Psoas muscle (tissue), 8 donors: ENCODE data around the gene SLC28A2. TPM values are rescaled to one million over a fixed set of nuclear protein-coding genes. Genes with fewer than 3 reads are reported as not detected.
A peak's percentile ranks its signal among the peaks of the same experiment; 100 is the strongest.

Experiments
- ATAC-seq, 4 donors: fragments of 200-7000 bp; cut with Tn5 transposase; one replicate each; pipeline ENCODE4 v1.9.1; 2020; ENCODE audit warnings: moderate library complexity in 3 of 4, mild to moderate bottlenecking in 2 of 4
- DNase-seq, 2 donors: peaks; one replicate each; pipeline ENCODE4 v3.0.0-alpha.2; 2020
- H3K27ac ChIP-seq: fragments of 200-600 bp; one replicate; pipeline ENCODE4 v1.8.0; 2022
- H3K27me3 ChIP-seq, 3 donors: fragments of 200-600 bp in 1 of 3; one replicate each; pipeline versions ENCODE4 v1.6.1 to v1.8.0; 2013 to 2022; ENCODE audit warnings: low read length in 2 of 3, mild to moderate bottlenecking in 2 of 3, moderate library complexity in 1 of 3; ENCODE audit not compliant: insufficient read depth in 3 of 3
- H3K36me3 ChIP-seq, 2 donors: fragments of 200-600 bp in 1 of 2; one replicate each; pipeline versions ENCODE4 v1.6.1 to v1.8.0; 2013 to 2022; ENCODE audit warnings: low read depth in 1 of 2, mild to moderate bottlenecking in 1 of 2, moderate library complexity in 1 of 2; ENCODE audit not compliant: insufficient read depth in 1 of 2
- H3K4me1 ChIP-seq: fragments of 200-600 bp; one replicate; pipeline ENCODE4 v1.8.0; 2022
- H3K4me3 ChIP-seq: fragments of 200-600 bp; one replicate; pipeline ENCODE4 v1.8.0; 2022; ENCODE audit warnings: mild to moderate bottlenecking
- H3K9me3 ChIP-seq: fragments of 200-600 bp; one replicate; pipeline ENCODE4 v1.8.0; 2022
- CTCF ChIP-seq: fragments of 200-600 bp; IDR thresholded peaks from one replicate; pipeline ENCODE4 v1.8.0; 2022; ENCODE audit warnings: antibody characterized with exemption
- WGBS, 3 donors: extraction: QIAGEN DNeasy Blood & Tissue Kit; methylation state at CpG; one replicate each; pipeline versions ENCODE4 v1.1.6 to v1.1.7; 2013; 5-methylcytosine and 5-hydroxymethylcytosine counted together
- intact Hi-C, 2 donors: fragments of 100-400 bp; cut with DNase I; formaldehyde crosslinking; loops; one replicate each; pipeline versions ENCODE4 v1.11.0 to v1.14.2; 2022
- long read RNA-seq, 2 donors: library from polyadenylated mRNA; unstranded; transcript quantifications; one replicate each; pipeline ENCODE4 v2.0.0, GENCODE V29; 2021
- polyA plus RNA-seq, 3 donors: library from polyadenylated mRNA; stranded (reverse); fragments of 200-250 nt; gene quantifications; one replicate each; pipeline ENCODE4 v1.2.3, GENCODE V29; 2013
- total RNA-seq, 4 donors: library from RNA; stranded (reverse); fragmentation: NEBNext Ultra II Directional in 2 of 4; extraction: Animal tissue kit (Norgen Biotek cat#: 25700) in 2 of 4; gene quantifications; one replicate each; pipeline versions ENCODE4 v1.2.1 to v1.2.4, GENCODE V29; 2021 to 2023
- donor health status: healthy with polysubstance abuse.
- donor health status: DM: no; HTN: no; CAD: no; lungs with moderate emphysema.
- donor health status: Bipolar disorder and iron deficiency.
- donor health status: healthy.
- donor health status: DM: yes; HTN: yes; CAD: no.
- donor health status: DM: no; HTN: no; CAD: no.
- donor health status: DM: no; HTN: no; CAD: no.
- donor health status: DM: yes; HTN: yes; CAD: no.

The SLC28A2 gene
- total RNA-seq (not detected), polyA plus RNA-seq (under 1 TPM in 1 of 3 donors, not detected in 2; 0.01 TPM)
- long read RNA-seq, donor 1, result 0 reads
- long read RNA-seq, donor 2, result 0 reads

DNA sequence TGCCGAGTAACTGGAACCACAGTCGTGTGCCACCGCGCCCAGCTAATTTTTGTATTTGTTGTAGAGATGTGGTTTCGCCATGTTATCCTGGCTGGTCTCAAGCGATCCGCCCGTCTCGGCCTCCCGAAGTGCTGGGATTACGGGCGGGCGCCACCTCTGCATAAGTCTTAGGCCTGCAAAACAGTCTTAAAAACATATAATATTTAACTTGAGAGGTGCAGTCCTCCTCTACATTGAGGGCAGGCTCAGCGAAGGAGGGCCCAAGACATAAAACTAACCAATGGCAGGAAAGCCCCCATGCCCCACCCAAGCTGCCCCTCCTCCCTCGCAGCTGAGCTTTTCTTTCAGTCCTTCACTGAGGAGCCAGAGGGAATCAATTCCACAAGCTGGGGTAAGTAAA lies at the start of gene SLC28A2:
Gene SLC28A2, plus strand, starts transcription at position 347 of the 400 bp plus-strand sequence. CDS start 982 bp downstream, outside the sequence.
- Histone ChIP-seq H3K9me3 (no peaks in the 10 kb centered on the region), H3K36me3 (no peaks in the 10 kb centered on the region), H3K27me3 (no peaks in the 10 kb centered on the region), H3K4me3 (no peak within 1 kb of the TSS), H3K4me1 (no peaks in the 10 kb centered on the region), H3K27ac (no peak within 1 kb of the TSS)
- WGBS, 3 donors, result 94 to 97% (median 95%) methylated on average over 15 of the region's 15 CpGs
- intact Hi-C loops, result no loop called here
- DNase-seq, result no peak
- no peak for ATAC-seq
- no peak for TF ChIP-seq CTCF

- WGBS, 3 donors, result 40 to 56% (median 46%) methylated on average over 4 of the region's 4 CpGs
- no peaks in the 10 kb centered on the region for H3K36me3 ChIP-seq
- intact Hi-C loops, result loop anchor here in 1 of 2 donors (5.0 to 10.0 kb wide), 2 partner anchors 172 to 199 kb away; partner anchors contain the start of gene GATM
- no peaks in the 10 kb centered on the region for H3K9me3 ChIP-seq
- TF ChIP-seq CTCF, result no peak
- no peak overlapping the region for H3K4me3 ChIP-seq
- no peak overlapping the region for H3K27ac ChIP-seq
- DNase-seq (no peak), ATAC-seq (no peak)
- peaks cover 3% of the 10 kb centered on the region for H3K4me1 ChIP-seq
- H3K27me3 ChIP-seq, result no peaks in the 10 kb centered on the region
Observed at GRCh38 chr15:45203182-45203581, 48.9 kb upstream of the SLC28A2 start.

DNA sequence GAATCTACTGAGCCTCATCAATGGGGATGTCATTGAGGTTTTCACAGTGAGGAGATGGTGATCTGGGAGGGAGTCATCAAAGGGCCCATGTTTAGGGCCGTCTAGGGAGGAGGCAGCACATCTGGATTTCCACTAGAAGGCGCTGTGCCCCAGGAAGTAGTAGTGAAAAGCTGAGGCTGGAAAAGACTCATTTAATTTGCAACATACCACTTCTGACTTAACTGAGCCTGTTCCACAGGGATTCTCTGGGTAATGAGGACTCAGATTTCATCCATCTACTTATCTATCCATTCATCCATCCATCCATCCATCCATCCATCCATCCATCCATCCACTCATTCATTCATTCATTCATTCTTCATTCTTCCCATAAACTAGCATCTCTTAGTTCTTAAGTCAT lies 46.8 kb upstream of the SLC28A2 start:
- WGBS, 3 donors, result 0 to 10% (median 9%) methylated on average over 2 of the region's 2 CpGs
- Histone ChIP-seq H3K27ac (no peak overlapping the region), H3K4me3 (no peak overlapping the region), H3K27me3 (no peaks in the 10 kb centered on the region), H3K36me3 (no peaks in the 10 kb centered on the region), H3K9me3 (no peaks in the 10 kb centered on the region), H3K4me1 (no peaks in the 10 kb centered on the region)
- peak; percentile 70 for TF ChIP-seq CTCF
- DNase-seq, result peak in 1 of 2 donors; percentile 71
- intact Hi-C loops, result loop anchor here in 1 of 2 donors (10.0 kb wide), 1 partner anchor 170 kb away; the partner anchor contains the start of gene GATM
- no peak for ATAC-seq

DNA sequence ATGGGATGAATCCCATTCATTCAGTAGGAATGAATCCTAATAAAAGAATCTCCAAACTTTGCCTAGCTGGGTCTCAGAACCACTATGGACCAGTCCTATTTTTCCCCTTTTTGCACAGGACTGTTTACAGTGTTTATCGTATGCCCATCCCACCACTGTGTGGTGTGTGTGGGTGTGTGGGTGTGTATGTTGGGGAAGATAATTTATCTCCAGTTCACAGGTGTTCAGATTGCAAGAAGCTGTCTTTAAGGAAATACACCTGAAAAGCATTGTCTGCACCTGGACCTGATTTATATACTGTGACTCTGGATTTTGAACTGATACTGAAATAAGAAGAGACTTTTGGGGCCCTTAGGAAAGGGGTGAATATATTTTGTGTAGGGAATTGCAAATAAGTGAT lies 39.5 kb upstream of the SLC28A2 start:
- TF ChIP-seq CTCF, result no peak
- DNase-seq (no peak), ATAC-seq (no peak)
- H3K36me3 ChIP-seq, result no peaks in the 10 kb centered on the region
- no peak overlapping the region for H3K4me3 ChIP-seq
- no peak overlapping the region for H3K27ac ChIP-seq
- intact Hi-C loops, result no loop called here
- 74 to 85% (median 77%) methylated on average over 1 of the region's 1 CpG for WGBS, 3 donors
- no peaks in the 10 kb centered on the region for H3K9me3 ChIP-seq
- no peaks in the 10 kb centered on the region for H3K4me1 ChIP-seq
- H3K27me3 ChIP-seq, result no peaks in the 10 kb centered on the region

DNA sequence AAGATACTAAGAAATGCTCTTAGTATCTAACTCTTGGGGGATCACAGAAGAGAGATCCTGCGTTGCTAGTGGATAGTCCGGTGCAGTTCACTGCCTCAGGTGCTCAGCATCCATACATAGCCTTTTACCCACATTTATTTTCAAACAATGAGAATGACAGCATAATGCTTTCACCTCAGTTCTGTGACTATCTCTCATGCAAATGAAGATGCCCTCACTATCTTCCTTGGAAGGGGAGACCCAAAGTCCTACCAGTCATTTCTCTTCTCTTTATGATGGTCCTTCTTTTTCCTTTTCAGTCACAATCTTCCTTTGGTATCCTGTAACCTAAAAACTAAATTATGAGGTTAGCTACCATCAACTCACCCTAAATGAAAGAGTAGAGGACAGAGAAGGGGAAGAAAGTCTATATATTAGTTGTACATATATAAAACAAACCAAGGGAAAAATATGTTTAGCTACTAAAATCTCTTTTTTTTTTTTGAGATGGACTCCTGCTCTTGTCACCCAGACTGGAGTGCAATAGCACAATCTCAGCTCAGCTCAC lies 30.9 kb upstream of the SLC28A2 start:
- no peak for TF ChIP-seq CTCF
- no peaks in the 10 kb centered on the region for H3K4me1 ChIP-seq
- intact Hi-C loops, result no loop called here
- DNase-seq (no peak), ATAC-seq (no peak)
- 87 to 95% (median 91%) methylated on average over 2 of the region's 2 CpGs for WGBS, 3 donors
- no peaks in the 10 kb centered on the region for H3K9me3 ChIP-seq
- no peaks in the 10 kb centered on the region for H3K36me3 ChIP-seq
- H3K27me3 ChIP-seq, result no peaks in the 10 kb centered on the region
- no peak overlapping the region for H3K4me3 ChIP-seq
- H3K27ac ChIP-seq, result no peak overlapping the region
